ENCODE measurements around the gene PDP2.
A peak's percentile ranks its signal among the peaks of the same experiment; 100 is the strongest.

GRCh38 chr16:66880288-66881013 is at the start of gene PDP2:
- TF ChIP-seq CTCF (conservative IDR thresholded peaks at IDR 0.05; ENCODE audit: low read depth, low read length): no peak
- TF ChIP-seq CEBPB (IDR thresholded peaks at IDR 0.05; ENCODE audit: low read depth, low read length): peak; percentile 87
